PC-3 (cell line): ENCODE data around the gene ASCL2. TPM values are rescaled to one million over a fixed set of nuclear protein-coding genes. Genes with fewer than 3 reads are reported as not detected.

Source experiments
- ATAC-seq: fragments of 200-7000 bp; cut with Tn5 transposase; 2 replicates; pipeline ENCODE4 v1.9.1; 2020; ENCODE audit warnings: mild to moderate bottlenecking, moderate library complexity
- BruUV-seq: library from RNA; stranded (reverse); fragments of 400-500 nt; replicated peaks from 2 replicates; lab custom pipeline; 2021; lab: Mats Ljungman, UMichigan
- CTCF ChIA-PET: fragments of 300-600 bp; sonication (Branson Sonifier 250); formaldehyde crosslinking; loops from one replicate; lab custom pipeline; 2022; ENCODE audit warnings: antibody characterized with exemption; lab: Charles Lee
- POLR2A ChIA-PET: fragments of 300-600 bp; sonication (Branson Sonifier 250); formaldehyde crosslinking; loops from one replicate; lab custom pipeline; 2022; ENCODE audit warnings: antibody characterized with exemption; ENCODE audit not compliant: unreplicated experiment; lab: Charles Lee
- DNase-seq: peaks from one replicate; pipeline ENCODE4 v3.0.0-alpha.2; 2015
- H2AFZ ChIP-seq: fragments of 300-600 bp; sonication (generic); 2 replicates; pipeline ENCODE4 v1.6.0; 2016; ENCODE audit warnings: antibody characterized with exemption, low read length
- H3F3A ChIP-seq: fragments of 300-600 bp; sonication (generic); one replicate; pipeline ENCODE4 v1.6.0; 2017; ENCODE audit warnings: antibody characterized with exemption, low read length, control low read depth, mild to moderate bottlenecking; ENCODE audit not compliant: unreplicated experiment
- H3K27ac ChIP-seq: fragments of 300-600 bp; sonication (generic); 2 replicates; pipeline ENCODE4 v1.5.1; 2016; ENCODE audit warnings: mild to moderate bottlenecking, low read length
- H3K27me3 ChIP-seq: fragments of 300-600 bp; sonication (generic); 2 replicates; pipeline ENCODE4 v1.6.1; 2016; ENCODE audit warnings: low read length, mixed read lengths
- H3K36me3 ChIP-seq: fragments of 300-600 bp; sonication (generic); 2 replicates; pipeline ENCODE4 v1.6.1; 2016; ENCODE audit warnings: low read depth, mixed run types, low read length, mixed read lengths
- H3K4me1 ChIP-seq: fragments of 300-600 bp; sonication (generic); 2 replicates; pipeline ENCODE4 v1.5.1; 2016; ENCODE audit warnings: low read length; ENCODE audit not compliant: insufficient read depth
- H3K4me2 ChIP-seq: fragments of 300-600 bp; sonication (generic); 2 replicates; pipeline ENCODE4 v1.6.0; 2016; ENCODE audit warnings: low read length
- H3K4me3 ChIP-seq: fragments of 300-600 bp; sonication (generic); 2 replicates; pipeline ENCODE4 v1.5.1; 2016; ENCODE audit warnings: mild to moderate bottlenecking, low read length, mixed read lengths
- H3K79me2 ChIP-seq: fragments of 300-600 bp; sonication (generic); 2 replicates; pipeline ENCODE4 v1.6.1; 2017; ENCODE audit warnings: low read length, mixed read lengths
- H3K9ac ChIP-seq: fragments of 300-600 bp; sonication (generic); 2 replicates; pipeline ENCODE4 v1.6.0; 2016; ENCODE audit warnings: mild to moderate bottlenecking, low read length
- H3K9me2 ChIP-seq: fragments of 300-600 bp; sonication (generic); replicated peaks from 2 replicates; pipeline ENCODE4 v1.6.1; 2016; ENCODE audit warnings: mixed run types, low read length, mixed read lengths
- H3K9me3 ChIP-seq: fragments of 300-600 bp; sonication (generic); 2 replicates; pipeline ENCODE4 v1.6.1; 2016; ENCODE audit warnings: low read length, mixed read lengths
- H4K20me1 ChIP-seq: fragments of 300-600 bp; sonication (generic); 2 replicates; pipeline ENCODE4 v1.6.1; 2016; ENCODE audit warnings: low read length, mixed read lengths
- EZH2 ChIP-seq: fragments of 300-600 bp; sonication (generic); IDR thresholded peaks from one replicate; pipeline ENCODE4 v1.6.1; 2017; ENCODE audit warnings: antibody characterized with exemption, mild to moderate bottlenecking, low read length; ENCODE audit not compliant: unreplicated experiment
- EZH2phosphoT487 ChIP-seq: fragments of 300-600 bp; sonication (generic); IDR thresholded peaks from 2 replicates; pipeline ENCODE4 v1.6.1; 2018; ENCODE audit warnings: mild to moderate bottlenecking, antibody characterized with exemption, low read length, borderline replicate concordance
- intact Hi-C: fragments of 100-400 bp; cut with micrococcal nuclease; formaldehyde crosslinking; loops from 2 replicates; pipeline ENCODE4 v1.9.0; 2023
- total RNA-seq: library from RNA; depleted of rRNA; stranded (reverse); fragments of >200 nt; gene quantifications from 2 replicates; pipeline ENCODE4 v1.2.3, GENCODE V29; 2014
- TF ChIP-seq, protein P1 (sequence below): fragments of 300-600 bp; sonication (generic); conservative IDR thresholded peaks from 2 replicates; pipeline ENCODE4 v1.5.1; 2017; ENCODE audit warnings: antibody characterized with exemption, low read depth, mild to moderate bottlenecking, low read length

ASCL2 gene
- total RNA-seq, 1 experiment from 2014 or later: 1.1 TPM

GRCh38 chr11:2297623-2298030 lies 27.2 kb upstream of the ASCL2 start:
- H3K9ac ChIP-seq: no peak overlapping the region
- H3K4me1 ChIP-seq: no peaks in the 10 kb centered on the region
- ATAC-seq: no peak
- no peaks in the 10 kb centered on the region for H3K27me3 ChIP-seq
- no peaks in the 10 kb centered on the region for H3K9me2 ChIP-seq
- H3F3A ChIP-seq: no peaks in the 10 kb centered on the region
- no peaks in the 10 kb centered on the region for H3K36me3 ChIP-seq
- H3K4me2 ChIP-seq: no peak overlapping the region
- no peak for DNase-seq
- TF ChIP-seq, protein P1, sequence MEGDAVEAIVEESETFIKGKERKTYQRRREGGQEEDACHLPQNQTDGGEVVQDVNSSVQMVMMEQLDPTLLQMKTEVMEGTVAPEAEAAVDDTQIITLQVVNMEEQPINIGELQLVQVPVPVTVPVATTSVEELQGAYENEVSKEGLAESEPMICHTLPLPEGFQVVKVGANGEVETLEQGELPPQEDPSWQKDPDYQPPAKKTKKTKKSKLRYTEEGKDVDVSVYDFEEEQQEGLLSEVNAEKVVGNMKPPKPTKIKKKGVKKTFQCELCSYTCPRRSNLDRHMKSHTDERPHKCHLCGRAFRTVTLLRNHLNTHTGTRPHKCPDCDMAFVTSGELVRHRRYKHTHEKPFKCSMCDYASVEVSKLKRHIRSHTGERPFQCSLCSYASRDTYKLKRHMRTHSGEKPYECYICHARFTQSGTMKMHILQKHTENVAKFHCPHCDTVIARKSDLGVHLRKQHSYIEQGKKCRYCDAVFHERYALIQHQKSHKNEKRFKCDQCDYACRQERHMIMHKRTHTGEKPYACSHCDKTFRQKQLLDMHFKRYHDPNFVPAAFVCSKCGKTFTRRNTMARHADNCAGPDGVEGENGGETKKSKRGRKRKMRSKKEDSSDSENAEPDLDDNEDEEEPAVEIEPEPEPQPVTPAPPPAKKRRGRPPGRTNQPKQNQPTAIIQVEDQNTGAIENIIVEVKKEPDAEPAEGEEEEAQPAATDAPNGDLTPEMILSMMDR: no peak
- no peak for TF ChIP-seq EZH2phosphoT487
- TF ChIP-seq EZH2: no peak
- no peaks in the 10 kb centered on the region for H4K20me1 ChIP-seq
- intact Hi-C loops: no loop called here
- CTCF ChIA-PET: no interaction called here
- POLR2A ChIA-PET: no interaction called here
- no TSS peak for BruUV-seq
- no peak overlapping the region for H2AFZ ChIP-seq
- H3K79me2 ChIP-seq: no peaks in the 10 kb centered on the region
- no peaks in the 10 kb centered on the region for H3K9me3 ChIP-seq
- no peak overlapping the region for H3K27ac ChIP-seq
- H3K4me3 ChIP-seq: no peak overlapping the region

GRCh38 chr11:2296913-2297622 lies 26.7 kb upstream of the ASCL2 start:
- no peak for DNase-seq
- no peak overlapping the region for H3K4me2 ChIP-seq
- H3K36me3 ChIP-seq: no peaks in the 10 kb centered on the region
- no peaks in the 10 kb centered on the region for H3K4me1 ChIP-seq
- H3F3A ChIP-seq: no peaks in the 10 kb centered on the region
- no peaks in the 10 kb centered on the region for H4K20me1 ChIP-seq
- H3K9me2 ChIP-seq: no peaks in the 10 kb centered on the region
- no peaks in the 10 kb centered on the region for H3K9me3 ChIP-seq
- CTCF ChIA-PET: no interaction called here
- no peaks in the 10 kb centered on the region for H3K79me2 ChIP-seq
- no TSS peak for BruUV-seq
- TF ChIP-seq, protein P1: no peak
- no peak for TF ChIP-seq EZH2
- TF ChIP-seq EZH2phosphoT487: no peak
- POLR2A ChIA-PET: no interaction called here
- no peak overlapping the region for H3K27ac ChIP-seq
- no peaks in the 10 kb centered on the region for H3K27me3 ChIP-seq
- intact Hi-C loops: no loop called here
- no peak overlapping the region for H3K9ac ChIP-seq
- no peak for ATAC-seq
- H3K4me3 ChIP-seq: no peak overlapping the region
- no peak overlapping the region for H2AFZ ChIP-seq
